ENCODE data around the gene DDIT3. TPM values are rescaled to one million over a fixed set of nuclear protein-coding genes. Genes with fewer than 3 reads are reported as not detected.

DDIT3 gene
- total and polyA plus RNA-seq, 2 of the 8 experiments (the other 6 are each of a cell fraction or from before 2014, with no cell fraction given) = 4.9 to 5.7 TPM

DNA sequence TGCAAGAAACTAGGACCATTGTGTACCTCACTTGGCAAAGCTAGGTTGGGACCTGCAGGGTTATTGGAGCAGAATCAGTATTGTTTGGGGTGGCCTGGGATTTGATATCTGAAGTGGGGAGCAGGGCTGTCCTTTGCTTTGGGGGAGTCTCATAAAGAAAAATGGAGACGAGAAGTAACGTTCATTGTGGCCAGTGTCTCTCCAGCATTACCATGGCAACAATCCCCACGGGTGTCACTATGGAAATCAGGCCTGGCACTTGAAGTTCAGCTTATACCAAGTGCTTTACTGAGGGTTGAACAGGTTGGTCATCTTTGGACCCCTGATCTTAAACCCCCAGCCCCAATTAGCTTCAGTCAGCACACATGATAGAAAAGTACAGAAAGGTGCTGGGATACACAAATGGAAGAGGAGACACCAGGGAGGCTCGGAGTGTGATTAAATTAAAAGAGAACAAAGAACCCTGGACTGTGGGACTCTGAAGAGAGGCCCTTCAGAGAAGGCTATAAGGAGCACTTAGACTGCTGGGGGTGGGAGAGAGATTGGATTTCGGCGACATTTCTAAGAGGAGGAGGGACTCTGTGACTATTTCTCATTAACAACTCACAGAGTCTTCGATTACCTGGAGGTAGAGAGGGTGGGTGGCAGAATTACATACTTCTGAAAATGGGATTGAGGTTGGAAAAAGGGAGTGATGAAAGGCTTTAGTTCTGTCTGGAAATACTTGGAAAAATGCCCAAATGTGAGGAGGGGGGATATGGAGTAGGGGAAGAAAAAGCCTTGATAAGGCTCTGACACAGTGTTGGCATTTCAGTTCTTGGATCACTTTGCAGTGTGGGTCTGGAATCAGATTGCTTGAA, 33.3 kb upstream of the DDIT3 start (continued):
- TF ChIP-seq, protein P1, sequence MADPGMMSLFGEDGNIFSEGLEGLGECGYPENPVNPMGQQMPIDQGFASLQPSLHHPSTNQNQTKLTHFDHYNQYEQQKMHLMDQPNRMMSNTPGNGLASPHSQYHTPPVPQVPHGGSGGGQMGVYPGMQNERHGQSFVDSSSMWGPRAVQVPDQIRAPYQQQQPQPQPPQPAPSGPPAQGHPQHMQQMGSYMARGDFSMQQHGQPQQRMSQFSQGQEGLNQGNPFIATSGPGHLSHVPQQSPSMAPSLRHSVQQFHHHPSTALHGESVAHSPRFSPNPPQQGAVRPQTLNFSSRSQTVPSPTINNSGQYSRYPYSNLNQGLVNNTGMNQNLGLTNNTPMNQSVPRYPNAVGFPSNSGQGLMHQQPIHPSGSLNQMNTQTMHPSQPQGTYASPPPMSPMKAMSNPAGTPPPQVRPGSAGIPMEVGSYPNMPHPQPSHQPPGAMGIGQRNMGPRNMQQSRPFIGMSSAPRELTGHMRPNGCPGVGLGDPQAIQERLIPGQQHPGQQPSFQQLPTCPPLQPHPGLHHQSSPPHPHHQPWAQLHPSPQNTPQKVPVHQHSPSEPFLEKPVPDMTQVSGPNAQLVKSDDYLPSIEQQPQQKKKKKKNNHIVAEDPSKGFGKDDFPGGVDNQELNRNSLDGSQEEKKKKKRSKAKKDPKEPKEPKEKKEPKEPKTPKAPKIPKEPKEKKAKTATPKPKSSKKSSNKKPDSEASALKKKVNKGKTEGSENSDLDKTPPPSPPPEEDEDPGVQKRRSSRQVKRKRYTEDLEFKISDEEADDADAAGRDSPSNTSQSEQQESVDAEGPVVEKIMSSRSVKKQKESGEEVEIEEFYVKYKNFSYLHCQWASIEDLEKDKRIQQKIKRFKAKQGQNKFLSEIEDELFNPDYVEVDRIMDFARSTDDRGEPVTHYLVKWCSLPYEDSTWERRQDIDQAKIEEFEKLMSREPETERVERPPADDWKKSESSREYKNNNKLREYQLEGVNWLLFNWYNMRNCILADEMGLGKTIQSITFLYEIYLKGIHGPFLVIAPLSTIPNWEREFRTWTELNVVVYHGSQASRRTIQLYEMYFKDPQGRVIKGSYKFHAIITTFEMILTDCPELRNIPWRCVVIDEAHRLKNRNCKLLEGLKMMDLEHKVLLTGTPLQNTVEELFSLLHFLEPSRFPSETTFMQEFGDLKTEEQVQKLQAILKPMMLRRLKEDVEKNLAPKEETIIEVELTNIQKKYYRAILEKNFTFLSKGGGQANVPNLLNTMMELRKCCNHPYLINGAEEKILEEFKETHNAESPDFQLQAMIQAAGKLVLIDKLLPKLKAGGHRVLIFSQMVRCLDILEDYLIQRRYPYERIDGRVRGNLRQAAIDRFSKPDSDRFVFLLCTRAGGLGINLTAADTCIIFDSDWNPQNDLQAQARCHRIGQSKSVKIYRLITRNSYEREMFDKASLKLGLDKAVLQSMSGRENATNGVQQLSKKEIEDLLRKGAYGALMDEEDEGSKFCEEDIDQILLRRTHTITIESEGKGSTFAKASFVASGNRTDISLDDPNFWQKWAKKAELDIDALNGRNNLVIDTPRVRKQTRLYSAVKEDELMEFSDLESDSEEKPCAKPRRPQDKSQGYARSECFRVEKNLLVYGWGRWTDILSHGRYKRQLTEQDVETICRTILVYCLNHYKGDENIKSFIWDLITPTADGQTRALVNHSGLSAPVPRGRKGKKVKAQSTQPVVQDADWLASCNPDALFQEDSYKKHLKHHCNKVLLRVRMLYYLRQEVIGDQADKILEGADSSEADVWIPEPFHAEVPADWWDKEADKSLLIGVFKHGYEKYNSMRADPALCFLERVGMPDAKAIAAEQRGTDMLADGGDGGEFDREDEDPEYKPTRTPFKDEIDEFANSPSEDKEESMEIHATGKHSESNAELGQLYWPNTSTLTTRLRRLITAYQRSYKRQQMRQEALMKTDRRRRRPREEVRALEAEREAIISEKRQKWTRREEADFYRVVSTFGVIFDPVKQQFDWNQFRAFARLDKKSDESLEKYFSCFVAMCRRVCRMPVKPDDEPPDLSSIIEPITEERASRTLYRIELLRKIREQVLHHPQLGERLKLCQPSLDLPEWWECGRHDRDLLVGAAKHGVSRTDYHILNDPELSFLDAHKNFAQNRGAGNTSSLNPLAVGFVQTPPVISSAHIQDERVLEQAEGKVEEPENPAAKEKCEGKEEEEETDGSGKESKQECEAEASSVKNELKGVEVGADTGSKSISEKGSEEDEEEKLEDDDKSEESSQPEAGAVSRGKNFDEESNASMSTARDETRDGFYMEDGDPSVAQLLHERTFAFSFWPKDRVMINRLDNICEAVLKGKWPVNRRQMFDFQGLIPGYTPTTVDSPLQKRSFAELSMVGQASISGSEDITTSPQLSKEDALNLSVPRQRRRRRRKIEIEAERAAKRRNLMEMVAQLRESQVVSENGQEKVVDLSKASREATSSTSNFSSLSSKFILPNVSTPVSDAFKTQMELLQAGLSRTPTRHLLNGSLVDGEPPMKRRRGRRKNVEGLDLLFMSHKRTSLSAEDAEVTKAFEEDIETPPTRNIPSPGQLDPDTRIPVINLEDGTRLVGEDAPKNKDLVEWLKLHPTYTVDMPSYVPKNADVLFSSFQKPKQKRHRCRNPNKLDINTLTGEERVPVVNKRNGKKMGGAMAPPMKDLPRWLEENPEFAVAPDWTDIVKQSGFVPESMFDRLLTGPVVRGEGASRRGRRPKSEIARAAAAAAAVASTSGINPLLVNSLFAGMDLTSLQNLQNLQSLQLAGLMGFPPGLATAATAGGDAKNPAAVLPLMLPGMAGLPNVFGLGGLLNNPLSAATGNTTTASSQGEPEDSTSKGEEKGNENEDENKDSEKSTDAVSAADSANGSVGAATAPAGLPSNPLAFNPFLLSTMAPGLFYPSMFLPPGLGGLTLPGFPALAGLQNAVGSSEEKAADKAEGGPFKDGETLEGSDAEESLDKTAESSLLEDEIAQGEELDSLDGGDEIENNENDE (IDR thresholded peaks at IDR 0.05; ENCODE audit: insufficient replicate concordance, low read length) = no peak
- TF ChIP-seq SIX5 (IDR thresholded peaks at IDR 0.05; ENCODE audit: low read depth, low read length) (no peak), CTBP2 (IDR thresholded peaks at IDR 0.05; ENCODE audit: borderline replicate concordance, insufficient read depth, insufficient read length, low read length) (no peak), BACH1 (IDR thresholded peaks at IDR 0.05; ENCODE audit: low read length) (no peak), PHF8 (conservative IDR thresholded peaks at IDR 0.05; ENCODE audit: low read depth, low read length) (no peak), CREB1 (IDR thresholded peaks at IDR 0.05) (no peak), MAFK (IDR thresholded peaks at IDR 0.05; ENCODE audit: low read depth, low read length) (no peak), RBBP5 (IDR thresholded peaks at IDR 0.05; ENCODE audit: borderline replicate concordance, low read depth, low read length) (no peak), CHD1 (IDR thresholded peaks at IDR 0.05; ENCODE audit: low read depth, low read length) (no peak), POLR2A (IDR thresholded peaks at IDR 0.05; ENCODE audit: control extremely low read depth in 1 of 2, low read depth in 2 of 2, low read length in 2 of 2) (no peak), CHD2 (IDR thresholded peaks at IDR 0.05; ENCODE audit: low read length) (no peak)

Measured in H1 (cell line).